Measurements from ENCODE around the gene UBE3A. TPM values are rescaled to one million over a fixed set of nuclear protein-coding genes. Genes with fewer than 3 reads are reported as not detected.

The UBE3A gene
- polyA plus RNA-seq, 2 of the 4 experiments (the other 2 are of a cell fraction) = 22.3 to 42.2 TPM

GRCh38 chr15:25331404-25331803 lies 107.4 kb downstream of the UBE3A start:
- CTCF ChIA-PET = no interaction called here
- Histone ChIP-seq H3K27ac (no peak overlapping the region), H3K9me3 (no peaks in the 10 kb centered on the region), H3K4me1 (no peaks in the 10 kb centered on the region), H3K4me3 (no peak overlapping the region), H3K4me2 (no peak overlapping the region)
- POLR2A ChIA-PET = no interaction called here
- DNase-seq (ENCODE audit: low read depth in 1 of 2, low spot score in 1 of 2) (no peak), FAIRE-seq (no peak), ATAC-seq (no peak)
- WGBS (ENCODE audit: missing lambda C conversion rate) = 94% methylated on average over 2 of the region's 2 CpGs
- no peak for TF ChIP-seq GATA3 (IDR thresholded peaks at IDR 0.05; ENCODE audit: borderline replicate concordance)

DNA sequence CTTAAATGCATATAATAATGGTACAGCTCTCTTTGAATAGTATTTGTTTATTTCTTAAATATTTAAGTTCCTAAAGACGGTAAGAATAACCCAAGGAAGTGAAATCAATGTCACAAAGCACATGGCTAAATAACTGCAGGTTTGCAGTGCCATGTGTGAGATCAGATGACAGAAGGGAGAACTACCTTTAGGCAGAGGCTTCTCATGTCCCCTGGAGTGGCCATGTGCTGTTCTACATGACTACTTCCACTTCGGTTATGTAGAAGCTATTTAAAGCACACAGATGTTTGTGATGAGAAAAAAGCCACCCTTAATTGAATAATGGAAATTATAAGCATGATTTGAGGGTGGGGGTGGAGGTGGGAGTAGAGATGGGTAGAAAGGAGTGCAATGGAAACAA lies 109.1 kb downstream of the UBE3A start:
- WGBS (ENCODE audit: missing lambda C conversion rate) = 93% methylated on average over 2 of the region's 2 CpGs
- Histone ChIP-seq H3K4me1 (no peaks in the 10 kb centered on the region), H3K4me3 (no peak overlapping the region), H3K27ac (no peak overlapping the region), H3K9me3 (no peaks in the 10 kb centered on the region), H3K4me2 (no peak overlapping the region)
- no peak for FAIRE-seq
- CTCF ChIA-PET = no interaction called here
- DNase-seq (ENCODE audit: low read depth in 1 of 2, low spot score in 1 of 2) = no peak
- no peak for ATAC-seq
- POLR2A ChIA-PET = no interaction called here
- TF ChIP-seq FOSB (CRISPR knock-in tag; IDR thresholded peaks at IDR 0.05) (no peak), JUNB (IDR thresholded peaks at IDR 0.05) (no peak), RAD21 (conservative IDR thresholded peaks at IDR 0.05 in 1 of 2, IDR thresholded peaks at IDR 0.05 in 1 of 2) (no peak), MAZ (IDR thresholded peaks at IDR 0.05; ENCODE audit: borderline replicate concordance, low read depth, low read length) (no peak), SMC3 (IDR thresholded peaks at IDR 0.05) (no peak)
- TF ChIP-seq, protein P1, sequence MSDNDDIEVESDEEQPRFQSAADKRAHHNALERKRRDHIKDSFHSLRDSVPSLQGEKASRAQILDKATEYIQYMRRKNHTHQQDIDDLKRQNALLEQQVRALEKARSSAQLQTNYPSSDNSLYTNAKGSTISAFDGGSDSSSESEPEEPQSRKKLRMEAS (IDR thresholded peaks at IDR 0.05) = no peak

DNA sequence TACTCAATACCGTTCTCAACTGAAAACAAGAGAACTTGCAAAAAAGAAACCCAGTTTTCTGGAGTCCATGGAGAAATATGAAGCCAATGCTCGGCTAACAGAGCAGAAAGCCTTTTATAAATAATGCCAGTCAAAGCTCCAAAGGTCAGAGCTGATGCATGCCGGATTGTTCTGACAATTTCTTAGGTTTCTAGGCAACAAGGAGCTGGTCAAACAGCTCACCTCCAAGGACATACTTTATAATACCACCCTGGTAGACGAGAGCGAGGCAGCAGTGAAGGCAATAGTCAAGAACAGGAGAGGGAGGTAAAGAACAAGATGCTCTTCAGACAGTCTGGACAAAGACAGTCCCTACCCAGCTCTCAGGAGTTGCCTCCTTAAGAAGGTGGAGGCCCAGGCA lies 111.1 kb downstream of the UBE3A start:
- no peak for ATAC-seq
- TF ChIP-seq, protein P2, sequence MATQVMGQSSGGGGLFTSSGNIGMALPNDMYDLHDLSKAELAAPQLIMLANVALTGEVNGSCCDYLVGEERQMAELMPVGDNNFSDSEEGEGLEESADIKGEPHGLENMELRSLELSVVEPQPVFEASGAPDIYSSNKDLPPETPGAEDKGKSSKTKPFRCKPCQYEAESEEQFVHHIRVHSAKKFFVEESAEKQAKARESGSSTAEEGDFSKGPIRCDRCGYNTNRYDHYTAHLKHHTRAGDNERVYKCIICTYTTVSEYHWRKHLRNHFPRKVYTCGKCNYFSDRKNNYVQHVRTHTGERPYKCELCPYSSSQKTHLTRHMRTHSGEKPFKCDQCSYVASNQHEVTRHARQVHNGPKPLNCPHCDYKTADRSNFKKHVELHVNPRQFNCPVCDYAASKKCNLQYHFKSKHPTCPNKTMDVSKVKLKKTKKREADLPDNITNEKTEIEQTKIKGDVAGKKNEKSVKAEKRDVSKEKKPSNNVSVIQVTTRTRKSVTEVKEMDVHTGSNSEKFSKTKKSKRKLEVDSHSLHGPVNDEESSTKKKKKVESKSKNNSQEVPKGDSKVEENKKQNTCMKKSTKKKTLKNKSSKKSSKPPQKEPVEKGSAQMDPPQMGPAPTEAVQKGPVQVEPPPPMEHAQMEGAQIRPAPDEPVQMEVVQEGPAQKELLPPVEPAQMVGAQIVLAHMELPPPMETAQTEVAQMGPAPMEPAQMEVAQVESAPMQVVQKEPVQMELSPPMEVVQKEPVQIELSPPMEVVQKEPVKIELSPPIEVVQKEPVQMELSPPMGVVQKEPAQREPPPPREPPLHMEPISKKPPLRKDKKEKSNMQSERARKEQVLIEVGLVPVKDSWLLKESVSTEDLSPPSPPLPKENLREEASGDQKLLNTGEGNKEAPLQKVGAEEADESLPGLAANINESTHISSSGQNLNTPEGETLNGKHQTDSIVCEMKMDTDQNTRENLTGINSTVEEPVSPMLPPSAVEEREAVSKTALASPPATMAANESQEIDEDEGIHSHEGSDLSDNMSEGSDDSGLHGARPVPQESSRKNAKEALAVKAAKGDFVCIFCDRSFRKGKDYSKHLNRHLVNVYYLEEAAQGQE (IDR thresholded peaks at IDR 0.05) = no peak
- no peak for TF ChIP-seq USF2 (IDR thresholded peaks at IDR 0.05)
- TF ChIP-seq CTCF (IDR thresholded peaks at IDR 0.05) = no peak
- TF ChIP-seq POLR2AphosphoS2 (conservative IDR thresholded peaks at IDR 0.05; ENCODE audit: low read length) = no peak
- no peak for TF ChIP-seq TP53 (CRISPR knock-in tag; IDR thresholded peaks at IDR 0.05)
- TF ChIP-seq JUN (IDR thresholded peaks at IDR 0.05) = no peak
- no peak for TF ChIP-seq BHLHE40 (IDR thresholded peaks at IDR 0.05; ENCODE audit: low read depth, low read length)
- TF ChIP-seq, protein P3, sequence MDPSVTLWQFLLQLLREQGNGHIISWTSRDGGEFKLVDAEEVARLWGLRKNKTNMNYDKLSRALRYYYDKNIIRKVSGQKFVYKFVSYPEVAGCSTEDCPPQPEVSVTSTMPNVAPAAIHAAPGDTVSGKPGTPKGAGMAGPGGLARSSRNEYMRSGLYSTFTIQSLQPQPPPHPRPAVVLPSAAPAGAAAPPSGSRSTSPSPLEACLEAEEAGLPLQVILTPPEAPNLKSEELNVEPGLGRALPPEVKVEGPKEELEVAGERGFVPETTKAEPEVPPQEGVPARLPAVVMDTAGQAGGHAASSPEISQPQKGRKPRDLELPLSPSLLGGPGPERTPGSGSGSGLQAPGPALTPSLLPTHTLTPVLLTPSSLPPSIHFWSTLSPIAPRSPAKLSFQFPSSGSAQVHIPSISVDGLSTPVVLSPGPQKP (IDR thresholded peaks at IDR 0.05; ENCODE audit: low read depth, low read length) = no peak
- TF ChIP-seq HOXA7 (CRISPR knock-in tag; IDR thresholded peaks at IDR 0.05) = no peak
- TF ChIP-seq HMGXB4 (CRISPR knock-in tag; IDR thresholded peaks at IDR 0.05; ENCODE audit: borderline replicate concordance) = no peak
- no peak for TF ChIP-seq FOSB (CRISPR knock-in tag; IDR thresholded peaks at IDR 0.05)
- no peak for TF ChIP-seq KDM1A (IDR thresholded peaks at IDR 0.05; ENCODE audit: low read depth)
- no peak for TF ChIP-seq MAZ (IDR thresholded peaks at IDR 0.05; ENCODE audit: borderline replicate concordance, low read depth, low read length)
- no peak for TF ChIP-seq MYC (IDR thresholded peaks at IDR 0.05; ENCODE audit: borderline replicate concordance, low read length)
- TF ChIP-seq, protein P1 (IDR thresholded peaks at IDR 0.05) = no peak
- TF ChIP-seq CHD2 (IDR thresholded peaks at IDR 0.05; ENCODE audit: low read length, partially characterized antibody) = no peak
- TF ChIP-seq HOXB13 (CRISPR knock-in tag; IDR thresholded peaks at IDR 0.05; ENCODE audit: low read depth) = no peak

More for the DNA sequence above, 111.1 kb downstream of the UBE3A start:
- Histone ChIP-seq H3K27ac (no peak overlapping the region), H3K4me1 (no peaks in the 10 kb centered on the region), H3K9me3 (no peaks in the 10 kb centered on the region), H3K4me3 (no peak overlapping the region), H3K4me2 (no peak overlapping the region)
- POLR2A ChIA-PET = no interaction called here
- CTCF ChIA-PET = no interaction called here
- FAIRE-seq = no peak
- DNase-seq (ENCODE audit: low read depth in 1 of 2, low spot score in 1 of 2) = no peak
- 74% methylated on average over 5 of the region's 5 CpGs for WGBS (ENCODE audit: missing lambda C conversion rate)
